ENCODE measurements around the gene AFP.

Gene AFP

GRCh38 chr4:73486497-73486896, 50.5 kb downstream of the AFP start:
- no peaks in the 10 kb centered on the region for H3K36me3 ChIP-seq (ENCODE audit: control insufficient read depth, insufficient read depth, low read length)
- DNase-seq = no peak
- H3K4me1 ChIP-seq (ENCODE audit: control insufficient read depth, insufficient read depth, low read length, poor library complexity, severe bottlenecking) = no peaks in the 10 kb centered on the region
- no peak overlapping the region for H3K4me3 ChIP-seq (ENCODE audit: insufficient read depth, low read depth, low read length, poor library complexity, severe bottlenecking)
- no peak overlapping the region for H3K27ac ChIP-seq (ENCODE audit: insufficient read depth, low read length, poor library complexity, severe bottlenecking)
- no peaks in the 10 kb centered on the region for H3K9me3 ChIP-seq (ENCODE audit: control insufficient read depth, low read length)
- H3K27me3 ChIP-seq (replicated peaks; ENCODE audit: control insufficient read depth, insufficient read depth, low read length, poor library complexity, severe bottlenecking) = no peaks in the 10 kb centered on the region

DNA sequence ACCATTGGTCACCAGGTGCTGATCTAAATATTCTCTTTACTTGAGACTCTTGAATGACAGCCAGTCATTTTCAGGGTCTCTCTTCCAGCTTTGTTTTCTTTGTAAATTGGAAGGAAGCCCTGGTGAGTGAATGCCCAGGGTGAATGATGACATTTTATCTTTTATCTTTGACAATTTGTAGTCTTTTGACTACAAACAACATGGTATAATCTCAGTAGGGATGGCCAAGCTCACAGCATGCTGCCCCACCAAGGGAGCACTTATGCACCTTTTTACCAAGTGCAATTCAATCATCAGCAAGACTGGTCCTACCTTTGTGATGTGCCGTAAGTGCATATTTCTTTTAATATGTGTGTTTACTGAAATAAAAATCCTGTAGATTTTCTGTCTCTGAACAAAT, 51.2 kb downstream of the AFP start:
- no peak overlapping the region for H3K4me3 ChIP-seq (ENCODE audit: insufficient read depth, low read depth, low read length, poor library complexity, severe bottlenecking)
- no peaks in the 10 kb centered on the region for H3K27me3 ChIP-seq (replicated peaks; ENCODE audit: control insufficient read depth, insufficient read depth, low read length, poor library complexity, severe bottlenecking)
- H3K9me3 ChIP-seq (ENCODE audit: control insufficient read depth, low read length) = no peaks in the 10 kb centered on the region
- H3K4me1 ChIP-seq (ENCODE audit: control insufficient read depth, insufficient read depth, low read length, poor library complexity, severe bottlenecking) = no peaks in the 10 kb centered on the region
- DNase-seq = no peak
- no peaks in the 10 kb centered on the region for H3K36me3 ChIP-seq (ENCODE audit: control insufficient read depth, insufficient read depth, low read length)
- H3K27ac ChIP-seq (ENCODE audit: insufficient read depth, low read length, poor library complexity, severe bottlenecking) = no peak overlapping the region

- Histone ChIP-seq H3K9me3 (ENCODE audit: control insufficient read depth, low read length) (no peaks in the 10 kb centered on the region), H3K4me1 (ENCODE audit: control insufficient read depth, insufficient read depth, low read length, poor library complexity, severe bottlenecking) (no peaks in the 10 kb centered on the region), H3K4me3 (ENCODE audit: insufficient read depth, low read depth, low read length, poor library complexity, severe bottlenecking) (no peak overlapping the region), H3K27ac (ENCODE audit: insufficient read depth, low read length, poor library complexity, severe bottlenecking) (no peak overlapping the region), H3K36me3 (ENCODE audit: control insufficient read depth, insufficient read depth, low read length) (no peaks in the 10 kb centered on the region), H3K27me3 (replicated peaks; ENCODE audit: control insufficient read depth, insufficient read depth, low read length, poor library complexity, severe bottlenecking) (no peaks in the 10 kb centered on the region)
- no peak for DNase-seq
Observed at GRCh38 chr4:73499996-73500765, 64.2 kb downstream of the AFP start.

DNA sequence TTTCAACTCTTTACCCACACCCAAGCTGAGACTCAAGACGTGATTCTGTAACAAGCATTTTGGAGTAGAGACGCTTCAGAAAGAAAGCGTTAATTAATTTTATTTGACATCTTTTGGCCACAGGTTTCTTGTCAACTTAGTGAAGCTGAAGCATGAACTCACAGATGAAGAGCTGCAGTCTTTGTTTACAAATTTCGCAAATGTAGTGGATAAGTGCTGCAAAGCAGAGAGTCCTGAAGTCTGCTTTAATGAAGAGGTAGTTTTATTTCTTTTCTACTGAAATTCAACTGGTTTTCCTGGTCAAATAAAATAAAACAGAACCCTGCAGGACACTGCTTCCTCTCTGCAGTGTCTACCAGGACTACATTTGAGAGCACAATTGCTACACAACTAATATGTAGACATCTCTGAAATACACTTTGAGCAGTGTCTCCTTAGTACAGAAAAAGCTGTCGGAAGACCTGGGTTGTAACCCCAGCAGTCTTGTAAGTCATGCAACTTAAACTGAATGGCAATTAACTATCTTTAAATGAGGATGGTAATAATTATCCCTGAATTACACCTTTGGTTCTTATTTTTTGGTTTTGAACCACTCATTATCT, 65.7 kb downstream of the AFP start:
- no peaks in the 10 kb centered on the region for H3K27me3 ChIP-seq (replicated peaks; ENCODE audit: control insufficient read depth, insufficient read depth, low read length, poor library complexity, severe bottlenecking)
- H3K27ac ChIP-seq (ENCODE audit: insufficient read depth, low read length, poor library complexity, severe bottlenecking) = no peak overlapping the region

GRCh38 chr4:73505567-73505966, 69.5 kb downstream of the AFP start:
- no peak overlapping the region for H3K4me3 ChIP-seq (ENCODE audit: insufficient read depth, low read depth, low read length, poor library complexity, severe bottlenecking)

More for the DNA sequence above, 65.7 kb downstream of the AFP start:
- H3K36me3 ChIP-seq (ENCODE audit: control insufficient read depth, insufficient read depth, low read length) = no peaks in the 10 kb centered on the region
- no peaks in the 10 kb centered on the region for H3K4me1 ChIP-seq (ENCODE audit: control insufficient read depth, insufficient read depth, low read length, poor library complexity, severe bottlenecking)
- no peak overlapping the region for H3K4me3 ChIP-seq (ENCODE audit: insufficient read depth, low read depth, low read length, poor library complexity, severe bottlenecking)
- no peak for DNase-seq
- no peaks in the 10 kb centered on the region for H3K9me3 ChIP-seq (ENCODE audit: control insufficient read depth, low read length)

More at GRCh38 chr4:73505567-73505966, 69.5 kb downstream of the AFP start:
- DNase-seq = no peak
- no peaks in the 10 kb centered on the region for H3K27me3 ChIP-seq (replicated peaks; ENCODE audit: control insufficient read depth, insufficient read depth, low read length, poor library complexity, severe bottlenecking)
- H3K4me1 ChIP-seq (ENCODE audit: control insufficient read depth, insufficient read depth, low read length, poor library complexity, severe bottlenecking) = no peaks in the 10 kb centered on the region
- no peaks in the 10 kb centered on the region for H3K36me3 ChIP-seq (ENCODE audit: control insufficient read depth, insufficient read depth, low read length)
- no peaks in the 10 kb centered on the region for H3K9me3 ChIP-seq (ENCODE audit: control insufficient read depth, low read length)
- H3K27ac ChIP-seq (ENCODE audit: insufficient read depth, low read length, poor library complexity, severe bottlenecking) = no peak overlapping the region
